Mesothelial cell of epicardium (in vitro differentiated cells): ENCODE results near the gene ZMYND8. TPM values are rescaled to one million over a fixed set of nuclear protein-coding genes. Genes with fewer than 3 reads are reported as not detected.

Experiments used
- DNase-seq, 2 experiments: peaks; one replicate each; pipeline ENCODE4 v3.0.0; 2021; ENCODE audit warnings: low spot score in 2 of 2; ENCODE audit not compliant: unreplicated experiment in 2 of 2
- H3K27ac Mint-ChIP-seq: 2 replicates; pipeline ENCODE4 v1.8.0; 2021; ENCODE audit warnings: mixed read lengths
- H3K27me3 Mint-ChIP-seq: 2 replicates; pipeline ENCODE4 v1.8.0; 2021; ENCODE audit warnings: low read depth, mixed read lengths
- H3K36me3 Mint-ChIP-seq: 2 replicates; pipeline ENCODE4 v1.8.0; 2021; ENCODE audit warnings: mixed read lengths
- H3K4me1 Mint-ChIP-seq: 2 replicates; pipeline ENCODE4 v1.8.0; 2021; ENCODE audit warnings: mixed read lengths
- H3K4me3 Mint-ChIP-seq: 2 replicates; pipeline ENCODE4 v1.8.0; 2021; ENCODE audit warnings: mild to moderate bottlenecking, moderate library complexity, mixed read lengths
- H3K9me3 Mint-ChIP-seq: 2 replicates; pipeline ENCODE4 v1.8.0; 2021; ENCODE audit warnings: mixed read lengths
- total RNA-seq: library from RNA; stranded (reverse); gene quantifications from 3 replicates; pipeline ENCODE4 v1.2.1, GENCODE V29; 2021
- TF ChIP-seq, protein P1 (sequence below): fragments of 200-600 bp; sonication (generic); IDR thresholded peaks from one replicate; pipeline ENCODE4 v1.5.0; 2021; ENCODE audit warnings: antibody characterized with exemption; ENCODE audit not compliant: unreplicated experiment

Gene ZMYND8
- total RNA-seq, 1 donor from 2014 or later, result 120 TPM

DNA sequence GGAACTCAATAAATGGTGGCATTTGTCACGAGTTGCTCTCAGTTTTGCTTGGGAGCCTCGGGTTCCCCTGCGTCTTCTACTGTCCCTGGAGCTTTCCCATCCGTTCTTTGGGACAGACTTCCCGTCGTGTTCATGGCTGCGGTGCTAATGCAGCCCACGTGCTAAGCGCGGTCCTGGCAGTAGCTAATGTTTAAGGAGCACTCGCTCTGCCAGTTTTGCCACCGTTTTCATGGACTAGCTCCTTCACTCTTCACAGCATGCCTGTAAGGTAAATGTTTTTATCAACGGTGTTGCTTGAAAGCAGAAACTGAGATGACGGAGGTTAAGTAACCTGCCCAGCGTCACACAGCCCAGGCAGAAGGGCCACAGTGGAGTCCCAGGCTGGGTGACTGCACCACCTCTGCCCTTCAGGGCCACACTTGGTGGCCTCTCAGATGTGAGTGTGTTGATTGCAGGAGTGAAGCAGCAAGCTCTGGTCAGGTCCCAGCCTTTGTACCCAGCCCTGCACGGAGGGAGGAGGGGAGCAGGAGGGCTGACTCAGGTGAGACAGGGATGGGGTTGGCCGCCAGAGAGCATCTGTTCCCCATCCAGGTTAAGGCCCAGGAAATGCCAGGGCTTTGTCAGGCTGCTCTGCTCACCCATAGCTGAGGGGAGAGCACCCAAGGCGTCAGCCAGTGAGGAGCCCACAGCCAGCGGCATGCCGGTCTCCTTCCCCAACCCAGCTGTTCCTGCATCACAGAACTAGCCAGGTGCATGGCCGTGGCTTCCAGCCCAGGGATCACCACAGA, 181.8 kb downstream of the ZMYND8 start:
- Mint-ChIP-seq H3K27me3 (no peaks in the 10 kb centered on the region), H3K4me3 (no peak overlapping the region), H3K36me3 (no peaks in the 10 kb centered on the region), H3K27ac (no peak overlapping the region), H3K4me1 (no peaks in the 10 kb centered on the region), H3K9me3 (no peaks in the 10 kb centered on the region)
- DNase-seq, result no peak
- TF ChIP-seq, protein P1, sequence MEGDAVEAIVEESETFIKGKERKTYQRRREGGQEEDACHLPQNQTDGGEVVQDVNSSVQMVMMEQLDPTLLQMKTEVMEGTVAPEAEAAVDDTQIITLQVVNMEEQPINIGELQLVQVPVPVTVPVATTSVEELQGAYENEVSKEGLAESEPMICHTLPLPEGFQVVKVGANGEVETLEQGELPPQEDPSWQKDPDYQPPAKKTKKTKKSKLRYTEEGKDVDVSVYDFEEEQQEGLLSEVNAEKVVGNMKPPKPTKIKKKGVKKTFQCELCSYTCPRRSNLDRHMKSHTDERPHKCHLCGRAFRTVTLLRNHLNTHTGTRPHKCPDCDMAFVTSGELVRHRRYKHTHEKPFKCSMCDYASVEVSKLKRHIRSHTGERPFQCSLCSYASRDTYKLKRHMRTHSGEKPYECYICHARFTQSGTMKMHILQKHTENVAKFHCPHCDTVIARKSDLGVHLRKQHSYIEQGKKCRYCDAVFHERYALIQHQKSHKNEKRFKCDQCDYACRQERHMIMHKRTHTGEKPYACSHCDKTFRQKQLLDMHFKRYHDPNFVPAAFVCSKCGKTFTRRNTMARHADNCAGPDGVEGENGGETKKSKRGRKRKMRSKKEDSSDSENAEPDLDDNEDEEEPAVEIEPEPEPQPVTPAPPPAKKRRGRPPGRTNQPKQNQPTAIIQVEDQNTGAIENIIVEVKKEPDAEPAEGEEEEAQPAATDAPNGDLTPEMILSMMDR, result no peak

- Mint-ChIP-seq H3K4me3 (no peak overlapping the region), H3K9me3 (no peaks in the 10 kb centered on the region), H3K4me1 (no peaks in the 10 kb centered on the region), H3K27me3 (no peaks in the 10 kb centered on the region), H3K36me3 (no peaks in the 10 kb centered on the region), H3K27ac (no peak overlapping the region)
- DNase-seq, result no peak
- TF ChIP-seq, protein P1, result no peak
Measured at GRCh38 chr20:47173596-47174216, 182.8 kb downstream of the ZMYND8 start.

- no peaks in the 10 kb centered on the region for H3K27me3 Mint-ChIP-seq
Measured at GRCh38 chr20:47172579-47172978, 183.9 kb downstream of the ZMYND8 start.

GRCh38 chr20:47167846-47168245, 188.7 kb downstream of the ZMYND8 start:
- H3K4me3 Mint-ChIP-seq, result no peak overlapping the region
- TF ChIP-seq, protein P1, result no peak
- no peak overlapping the region for H3K27ac Mint-ChIP-seq
- H3K9me3 Mint-ChIP-seq, result peaks cover 3% of the 10 kb centered on the region
- H3K36me3 Mint-ChIP-seq, result peaks cover 3% of the 10 kb centered on the region
- H3K4me1 Mint-ChIP-seq, result no peaks in the 10 kb centered on the region
- DNase-seq, result no peak
- no peaks in the 10 kb centered on the region for H3K27me3 Mint-ChIP-seq

More at GRCh38 chr20:47172579-47172978, 183.9 kb downstream of the ZMYND8 start:
- Mint-ChIP-seq H3K36me3 (no peaks in the 10 kb centered on the region), H3K4me1 (no peaks in the 10 kb centered on the region), H3K4me3 (no peak overlapping the region), H3K9me3 (no peaks in the 10 kb centered on the region), H3K27ac (no peak overlapping the region)
- TF ChIP-seq, protein P1, result no peak
- no peak for DNase-seq

- H3K4me3 Mint-ChIP-seq, result no peak overlapping the region
- no peak overlapping the region for H3K27ac Mint-ChIP-seq
- TF ChIP-seq, protein P1, result no peak
- H3K4me1 Mint-ChIP-seq, result no peaks in the 10 kb centered on the region
- DNase-seq, result no peak
- H3K27me3 Mint-ChIP-seq, result no peaks in the 10 kb centered on the region
- H3K36me3 Mint-ChIP-seq, result peaks cover 3% of the 10 kb centered on the region
- H3K9me3 Mint-ChIP-seq, result peaks cover 3% of the 10 kb centered on the region
Measured at GRCh38 chr20:47165376-47165865, 191.1 kb downstream of the ZMYND8 start.
